GM12874 (cell line): Measurements from ENCODE around the gene WASF2.
A peak's percentile ranks its signal among the peaks of the same experiment; 100 is the strongest.

Source experiments
- TF ChIP-seq, protein P1 (sequence below): IDR thresholded peaks from 2 replicates; pipeline ENCODE4 v1.5.1; 2011; ENCODE audit warnings: low read depth, mild to moderate bottlenecking, control low read depth, low read length, moderate library complexity; ENCODE audit not compliant: insufficient read depth

The WASF2 gene

DNA sequence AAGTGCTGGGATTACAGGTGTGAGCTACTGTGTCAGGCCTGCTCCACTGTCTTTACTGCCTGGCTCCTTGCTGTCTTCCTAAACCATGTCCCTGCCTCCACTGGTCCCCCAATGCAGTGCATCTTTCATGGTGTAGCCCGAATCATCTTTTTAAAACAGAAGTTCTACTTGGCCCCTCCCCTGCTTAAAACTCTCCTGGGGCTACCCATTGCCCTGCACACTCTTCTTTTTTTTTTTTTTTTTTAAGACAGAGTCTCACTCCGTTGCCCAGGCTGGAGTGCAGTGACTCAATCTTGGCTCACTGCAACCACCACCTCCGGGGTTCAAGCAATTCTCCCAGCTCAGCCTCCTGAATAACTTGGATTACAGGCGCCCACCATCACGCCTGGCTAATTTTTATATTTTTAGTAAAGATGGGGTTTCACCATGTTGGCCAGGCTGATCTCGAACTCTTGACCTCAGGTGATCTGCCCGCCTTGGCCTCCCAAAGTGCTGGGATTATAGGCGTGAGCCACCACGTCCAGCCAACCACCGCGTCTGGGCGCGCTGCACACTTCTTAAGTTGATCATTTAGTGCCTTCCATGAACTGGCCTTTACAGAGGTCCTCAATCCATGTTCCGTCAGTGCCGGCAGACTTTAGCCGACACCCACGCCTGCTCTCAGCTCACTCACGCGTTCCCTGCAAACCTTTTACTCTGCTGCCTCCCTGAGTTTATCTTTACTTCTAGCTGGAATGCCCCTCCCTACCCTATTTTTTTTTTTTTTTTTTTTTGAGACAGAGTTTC is 117.8 kb downstream of the WASF2 start:
- TF ChIP-seq, protein P1, sequence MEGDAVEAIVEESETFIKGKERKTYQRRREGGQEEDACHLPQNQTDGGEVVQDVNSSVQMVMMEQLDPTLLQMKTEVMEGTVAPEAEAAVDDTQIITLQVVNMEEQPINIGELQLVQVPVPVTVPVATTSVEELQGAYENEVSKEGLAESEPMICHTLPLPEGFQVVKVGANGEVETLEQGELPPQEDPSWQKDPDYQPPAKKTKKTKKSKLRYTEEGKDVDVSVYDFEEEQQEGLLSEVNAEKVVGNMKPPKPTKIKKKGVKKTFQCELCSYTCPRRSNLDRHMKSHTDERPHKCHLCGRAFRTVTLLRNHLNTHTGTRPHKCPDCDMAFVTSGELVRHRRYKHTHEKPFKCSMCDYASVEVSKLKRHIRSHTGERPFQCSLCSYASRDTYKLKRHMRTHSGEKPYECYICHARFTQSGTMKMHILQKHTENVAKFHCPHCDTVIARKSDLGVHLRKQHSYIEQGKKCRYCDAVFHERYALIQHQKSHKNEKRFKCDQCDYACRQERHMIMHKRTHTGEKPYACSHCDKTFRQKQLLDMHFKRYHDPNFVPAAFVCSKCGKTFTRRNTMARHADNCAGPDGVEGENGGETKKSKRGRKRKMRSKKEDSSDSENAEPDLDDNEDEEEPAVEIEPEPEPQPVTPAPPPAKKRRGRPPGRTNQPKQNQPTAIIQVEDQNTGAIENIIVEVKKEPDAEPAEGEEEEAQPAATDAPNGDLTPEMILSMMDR = no peak

DNA sequence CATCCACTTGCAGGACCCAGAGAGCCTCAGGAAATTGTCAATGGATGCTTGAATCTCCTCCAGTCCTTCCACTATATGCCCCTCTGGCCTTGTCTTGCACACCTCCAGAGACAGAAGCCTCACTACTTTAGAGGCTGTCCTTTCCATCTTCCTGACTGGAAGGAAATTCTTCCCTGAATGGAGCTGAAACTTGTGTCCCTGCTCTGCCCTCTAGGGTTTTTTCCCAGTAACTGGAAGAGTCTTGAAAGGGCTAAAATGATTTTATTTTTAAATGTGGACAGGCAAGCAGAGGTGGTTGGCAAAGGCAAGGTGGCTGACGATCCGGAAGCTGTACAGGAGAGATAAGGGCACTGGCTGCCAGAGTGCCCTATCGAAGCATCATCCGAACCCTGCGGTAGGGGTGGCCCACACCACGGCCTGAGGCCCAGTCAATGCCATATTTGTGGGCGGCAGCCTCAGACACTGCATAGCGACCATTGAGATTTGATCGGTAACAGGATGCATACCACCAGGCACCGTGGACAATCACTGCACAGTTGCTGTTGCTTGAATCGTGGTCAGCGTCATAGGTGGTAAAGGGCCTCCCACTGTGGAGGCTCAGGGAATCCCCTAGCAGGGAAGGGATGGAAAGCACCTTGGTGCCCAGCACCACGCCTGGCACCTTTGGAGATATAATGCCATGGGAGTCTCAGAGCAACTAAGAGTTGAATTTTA is 120.9 kb downstream of the WASF2 start:
- TF ChIP-seq, protein P1 = no peak

DNA sequence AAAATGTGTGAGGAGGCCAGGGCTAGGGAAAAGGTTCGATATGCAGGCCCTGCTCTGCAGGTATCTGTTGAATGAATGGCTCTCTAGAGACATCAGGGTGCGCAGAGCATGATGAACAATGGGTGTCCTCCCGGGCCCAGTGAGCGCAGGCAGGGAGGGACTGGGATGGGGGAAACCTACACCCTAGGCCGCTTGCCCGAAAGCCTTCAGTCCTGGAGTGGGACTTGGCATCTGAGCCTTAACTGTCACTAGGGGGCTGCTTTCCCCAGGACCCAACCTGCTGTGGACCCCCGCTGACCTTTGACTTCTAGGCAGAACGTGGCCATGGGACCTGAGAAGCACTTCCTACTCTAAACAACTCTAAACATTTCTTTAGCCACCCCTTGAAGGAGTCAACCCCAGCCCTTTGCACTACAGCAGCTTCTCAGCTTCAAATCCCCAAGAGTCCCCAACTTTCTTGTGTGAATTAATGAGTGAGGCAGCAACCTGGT is 122.8 kb downstream of the WASF2 start:
- TF ChIP-seq, protein P1 = no peak

DNA sequence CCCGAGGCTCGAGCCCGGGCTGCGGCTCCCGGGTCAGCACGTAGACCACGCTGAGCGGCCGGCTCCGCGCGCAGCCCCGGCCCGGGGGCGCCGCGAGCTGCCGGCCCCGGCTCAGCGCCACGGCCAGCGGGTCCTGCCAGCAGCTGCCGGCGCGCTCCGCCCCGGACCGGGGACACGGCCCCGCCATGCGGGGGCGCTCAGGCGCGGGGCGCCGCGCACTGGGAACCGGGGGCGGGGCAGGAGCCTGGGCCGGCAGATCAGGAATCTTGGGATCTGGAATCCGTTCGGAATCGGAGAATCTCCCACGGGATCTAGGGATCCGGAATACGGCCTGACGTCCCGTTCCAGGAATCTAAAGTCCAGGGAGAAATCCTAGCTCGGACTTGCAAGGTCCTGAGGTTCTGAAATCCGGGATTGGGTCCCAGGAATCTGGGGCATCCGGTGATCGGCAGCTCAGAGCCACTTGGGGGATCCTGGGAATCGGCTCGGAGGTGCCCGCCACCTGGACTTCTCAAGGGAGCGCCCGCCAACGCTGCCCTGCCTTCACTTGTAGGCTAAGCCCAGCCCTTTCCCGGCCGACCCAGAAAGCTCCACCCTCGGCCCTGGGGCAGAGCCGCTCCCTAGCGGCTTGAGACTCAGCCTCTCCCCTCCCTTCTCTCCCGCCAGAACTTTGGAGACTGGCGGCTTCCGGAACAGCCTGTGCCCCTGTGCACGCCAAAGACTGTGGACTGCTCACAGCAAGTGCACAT is 123.4 kb downstream of the WASF2 start, which contains the start of gene MAP3K6:
Gene MAP3K6, minus strand, starts transcription at position 551 of the 749 bp plus-strand sequence. Its CDS starts 364 bp downstream, at position 187.
- TF ChIP-seq, protein P1 = peak; percentile 73

DNA sequence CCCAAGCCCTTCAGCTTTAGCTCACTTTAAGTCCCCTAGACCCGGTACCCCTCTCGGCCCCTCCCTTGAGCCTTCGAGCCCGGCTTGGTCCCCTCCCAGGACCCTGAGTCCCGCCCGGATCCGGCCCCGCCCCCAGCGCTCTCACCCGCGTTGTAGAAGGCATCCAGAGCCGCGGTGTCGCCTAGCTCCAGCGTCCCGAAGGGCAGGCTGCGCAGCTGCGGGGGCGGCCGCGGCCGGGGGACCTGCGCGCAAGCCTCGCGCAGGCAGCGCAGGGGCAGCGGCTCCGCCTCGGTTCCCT is 123.9 kb downstream of the WASF2 start:
- TF ChIP-seq, protein P1 = no peak

DNA sequence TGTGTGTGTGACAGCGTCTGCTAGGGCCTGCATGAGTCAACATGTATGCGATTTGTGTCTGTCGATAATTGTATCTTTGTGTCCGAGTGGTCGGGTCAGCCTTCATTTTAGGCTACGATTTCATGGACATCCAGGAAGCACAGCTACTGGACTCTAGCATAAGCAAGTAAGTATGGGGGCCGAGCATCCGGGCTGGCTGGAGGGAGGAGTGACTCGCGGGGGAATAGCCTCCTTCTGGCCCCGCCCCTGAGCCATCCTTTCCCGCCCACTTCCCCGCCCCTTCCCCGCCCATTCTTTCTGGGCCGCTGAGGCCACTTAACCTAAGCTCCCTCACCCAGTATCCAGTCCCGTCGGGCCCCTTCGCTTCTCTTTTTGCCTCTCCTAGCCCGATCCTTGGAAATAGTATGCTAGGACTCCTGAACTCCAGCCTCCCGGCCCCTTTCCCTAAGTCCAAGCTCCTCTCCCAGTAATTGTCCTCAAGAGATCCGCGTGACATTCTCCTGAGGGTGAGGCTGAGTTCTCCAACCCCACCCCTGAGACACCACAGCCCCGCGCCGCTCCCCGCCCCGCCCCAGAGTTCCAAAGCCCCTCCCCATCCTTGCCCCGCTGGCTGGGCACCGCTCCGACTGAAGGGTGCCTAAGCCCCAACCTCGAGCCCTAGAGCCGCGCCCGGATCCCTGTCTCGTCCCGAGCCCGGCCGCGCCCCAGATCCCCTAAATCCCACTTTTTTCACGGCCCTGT is 124.4 kb downstream of the WASF2 start:
- TF ChIP-seq, protein P1 = no peak
